ENCODE measurements around the gene ZNF555.
A peak's percentile ranks its signal among the peaks of the same experiment; 100 is the strongest.
"Not testable (repeated sequence)": the region's sequence is repeated elsewhere in the genome, so short reads cannot be mapped to it uniquely, and the experiment has no call there.

The ZNF555 gene

DNA sequence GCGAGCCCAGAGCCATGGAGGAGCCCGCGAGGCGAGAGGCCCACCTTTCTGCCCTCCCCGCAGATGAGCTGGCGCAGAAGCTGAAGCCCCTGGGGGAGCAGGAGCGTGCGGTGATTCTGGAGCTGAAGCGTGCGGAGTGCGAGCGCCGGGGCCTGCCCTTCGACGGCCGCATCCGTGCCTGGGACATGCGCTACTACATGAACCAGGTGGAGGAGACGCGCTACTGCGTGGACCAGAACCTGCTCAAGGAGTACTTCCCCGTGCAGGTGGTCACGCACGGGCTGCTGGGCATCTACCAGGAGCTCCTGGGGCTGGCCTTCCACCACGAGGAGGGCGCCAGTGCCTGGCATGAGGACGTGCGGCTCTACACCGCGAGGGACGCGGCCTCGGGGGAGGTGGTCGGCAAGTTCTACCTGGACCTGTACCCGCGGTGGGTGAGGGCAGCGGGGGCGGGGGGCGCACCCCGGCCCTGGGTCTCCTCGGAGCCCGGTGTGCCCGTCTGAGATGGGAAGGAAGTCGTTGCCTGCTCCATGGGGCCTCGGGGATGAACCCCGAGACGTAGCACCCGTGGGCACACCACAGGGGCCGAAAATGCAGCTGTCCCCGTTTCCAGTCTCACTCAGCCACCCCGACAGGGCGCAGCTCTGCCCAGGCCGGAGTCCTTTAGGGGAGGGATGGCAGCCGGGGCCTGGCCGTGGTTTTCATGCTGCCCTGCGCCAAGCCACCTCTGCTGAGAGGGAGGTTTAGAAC is 33.7 kb upstream of the ZNF555 start:
- DNase-seq, result no peak

DNA sequence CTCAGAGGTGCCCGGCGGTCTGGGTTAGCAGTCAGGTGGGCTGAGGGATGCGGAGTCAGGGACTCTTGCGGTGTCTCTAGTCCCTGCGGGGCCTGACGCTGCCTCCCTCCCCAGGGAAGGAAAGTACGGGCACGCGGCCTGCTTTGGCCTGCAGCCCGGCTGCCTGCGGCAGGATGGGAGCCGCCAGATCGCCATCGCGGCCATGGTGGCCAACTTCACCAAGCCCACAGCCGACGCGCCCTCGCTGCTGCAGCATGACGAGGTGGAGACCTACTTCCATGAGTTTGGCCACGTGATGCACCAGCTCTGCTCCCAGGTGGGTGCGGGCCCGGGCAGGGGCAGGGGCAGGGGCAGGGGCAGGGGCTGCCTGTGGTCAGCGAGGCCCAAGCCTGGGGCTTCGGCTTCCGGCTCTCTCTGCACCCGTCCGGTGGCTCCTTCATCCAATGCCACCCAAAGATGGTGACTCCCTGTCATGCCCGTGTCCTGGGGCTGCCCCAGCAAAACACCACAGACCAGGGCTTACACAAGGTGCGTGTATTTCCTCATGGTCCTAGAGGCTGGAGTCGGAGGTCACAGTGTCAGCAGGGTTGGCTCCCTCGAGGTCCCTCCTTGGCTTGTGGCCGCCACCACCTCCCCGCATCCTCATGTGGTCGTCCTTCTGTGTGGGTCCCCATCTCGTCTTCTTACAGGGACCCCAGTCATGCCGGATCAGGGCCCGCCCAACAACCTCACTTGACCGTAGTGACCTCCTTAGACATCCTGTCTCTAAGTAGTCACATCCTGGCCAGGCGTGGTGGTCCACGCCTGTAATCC is 32.9 kb upstream of the ZNF555 start:
- no peak for DNase-seq

- DNase-seq, result no peak
These were observed 31.7 kb upstream of the ZNF555 start for GRCh38 chr19:2809387-2810140.

DNA sequence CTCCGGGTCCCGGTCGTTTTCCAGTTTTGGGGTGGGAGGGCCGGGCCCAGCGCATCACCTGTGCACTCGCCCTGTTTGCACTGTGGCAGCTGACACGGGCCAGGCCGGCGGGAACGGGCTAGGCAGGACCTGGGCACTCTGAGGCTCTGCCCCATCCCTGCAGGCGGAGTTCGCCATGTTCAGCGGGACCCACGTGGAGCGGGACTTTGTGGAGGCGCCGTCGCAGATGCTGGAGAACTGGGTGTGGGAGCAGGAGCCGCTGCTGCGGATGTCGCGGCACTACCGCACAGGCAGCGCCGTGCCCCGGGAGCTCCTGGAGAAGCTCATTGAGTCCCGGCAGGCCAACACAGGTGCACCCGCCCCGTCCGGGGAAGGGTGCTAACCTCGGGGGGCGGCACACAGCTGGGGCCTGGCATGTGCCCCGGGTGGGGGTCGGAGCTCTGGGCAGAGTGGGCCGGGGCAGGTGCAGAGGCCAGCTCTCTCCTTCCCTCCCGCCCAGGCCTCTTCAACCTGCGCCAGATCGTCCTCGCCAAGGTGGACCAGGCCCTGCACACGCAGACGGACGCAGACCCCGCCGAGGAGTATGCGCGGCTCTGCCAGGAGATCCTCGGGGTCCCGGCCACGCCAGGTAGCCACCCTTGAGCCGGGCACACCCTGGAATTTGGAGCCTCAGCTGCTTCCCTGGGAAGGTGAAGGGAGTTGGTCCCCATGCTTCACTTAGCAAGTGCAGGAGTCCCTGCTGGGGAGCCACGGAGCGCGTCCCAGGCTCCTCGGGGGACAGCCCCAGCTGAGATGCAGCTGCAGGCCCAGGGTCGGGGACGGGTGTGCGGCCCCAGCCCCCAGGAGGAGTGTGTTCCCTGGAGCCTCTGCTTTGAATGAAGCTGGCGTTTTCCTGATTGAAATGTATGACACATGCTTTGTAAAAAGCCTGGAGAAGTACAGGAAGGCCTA is 30.9 kb upstream of the ZNF555 start:
- no peak for DNase-seq

DNA sequence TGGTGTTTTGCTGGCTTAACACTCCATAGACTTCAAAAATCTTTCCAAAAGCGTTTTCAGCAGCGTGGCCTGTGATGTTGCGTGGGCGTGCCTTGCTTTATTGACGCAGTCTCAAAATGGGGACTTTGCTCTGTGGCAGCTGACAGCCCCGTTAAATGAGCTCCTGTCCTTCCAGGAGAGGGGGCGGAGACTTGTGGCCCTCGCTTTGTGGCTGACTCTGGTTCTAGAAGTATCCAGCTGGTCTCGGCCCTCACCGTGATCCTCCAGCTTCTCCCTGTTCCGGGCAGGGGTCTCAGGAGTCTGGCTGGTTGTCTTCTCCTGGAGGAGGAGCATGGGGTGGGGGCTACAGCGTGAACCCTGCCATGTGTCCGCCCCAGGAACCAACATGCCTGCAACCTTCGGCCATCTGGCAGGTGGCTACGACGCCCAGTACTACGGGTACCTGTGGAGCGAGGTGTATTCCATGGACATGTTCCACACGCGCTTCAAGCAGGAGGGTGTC is 30.0 kb upstream of the ZNF555 start:
- DNase-seq, result no peak

DNA sequence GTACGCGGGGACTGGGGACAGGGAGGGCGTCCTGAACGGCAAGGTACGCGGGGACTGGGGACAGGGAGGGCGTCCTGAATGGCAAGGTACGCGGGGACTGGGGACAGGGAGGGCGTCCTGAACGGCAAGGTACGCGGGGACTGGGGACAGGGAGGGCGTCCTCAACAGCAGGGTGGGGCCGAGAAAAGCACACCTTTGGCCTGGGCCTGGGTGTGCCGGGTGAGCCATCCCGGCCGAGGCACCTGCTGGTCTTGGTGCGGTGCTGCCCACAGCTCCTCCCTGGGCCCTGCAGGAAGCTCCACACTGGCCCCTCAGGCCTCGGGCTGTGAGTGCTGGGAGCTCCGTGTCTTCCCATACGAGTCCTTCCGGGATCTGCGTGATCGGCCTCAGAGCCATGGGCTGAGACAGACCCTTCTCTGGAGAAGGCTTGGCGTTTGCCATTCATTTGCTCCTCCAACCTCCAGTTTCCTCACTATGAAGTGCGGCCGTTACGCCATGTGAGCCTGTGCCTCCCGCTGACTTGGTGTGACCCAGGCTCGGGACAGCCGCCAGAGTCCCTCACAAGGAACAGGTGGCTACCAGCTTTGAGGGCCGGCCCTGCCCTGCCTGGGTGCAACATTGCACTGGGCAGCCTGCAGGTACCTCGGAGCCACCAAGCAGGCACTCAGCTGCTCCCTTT is 29.4 kb upstream of the ZNF555 start:
- no peak for DNase-seq

GRCh38 chr19:2812414-2813234 is 28.7 kb upstream of the ZNF555 start:
- no peak for DNase-seq

DNA sequence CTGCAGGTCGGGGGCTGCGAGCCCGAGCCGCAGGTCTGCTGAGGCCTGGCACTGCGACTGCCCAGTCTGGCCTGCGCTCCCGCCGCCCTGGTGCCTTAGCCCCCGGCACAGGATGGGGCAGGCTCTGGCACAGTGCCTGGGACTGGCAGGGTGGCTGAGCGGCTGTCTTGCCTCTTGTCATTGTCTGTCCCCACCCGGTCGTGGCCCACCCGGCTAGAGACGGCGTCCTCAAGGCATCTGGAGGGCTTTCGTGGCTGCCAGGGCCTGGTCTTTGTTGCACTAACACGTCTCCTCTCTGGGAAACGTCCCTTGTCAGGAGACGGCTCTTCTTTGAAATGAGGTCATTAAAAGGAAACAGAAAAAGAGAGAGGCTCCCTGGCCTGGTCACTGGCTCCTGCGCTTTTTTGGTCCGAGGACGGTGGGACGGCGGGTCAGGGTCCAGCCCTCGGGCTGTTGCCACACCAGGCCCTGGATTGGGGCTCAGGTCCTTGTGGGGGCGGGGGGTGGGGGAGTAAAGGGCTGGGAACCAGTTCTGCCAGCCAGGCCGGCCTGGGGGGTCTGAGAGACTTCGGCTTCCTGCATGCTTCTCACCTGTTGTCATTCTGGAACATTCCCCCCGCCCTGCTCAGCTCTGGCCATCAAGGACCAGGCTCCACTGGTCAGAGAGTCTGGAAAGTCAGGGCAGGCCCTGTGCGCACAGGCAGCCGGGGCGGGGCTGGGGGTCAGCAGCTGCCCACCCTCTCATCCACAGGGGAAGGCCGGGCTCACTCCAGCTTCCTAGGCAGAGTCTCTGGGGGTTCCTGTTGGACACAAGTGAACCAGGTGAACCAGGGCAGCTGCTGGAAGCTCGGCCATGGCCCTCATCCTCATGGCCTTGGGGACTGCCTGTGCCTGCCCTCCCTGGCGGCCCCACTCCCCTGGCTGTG is 27.8 kb upstream of the ZNF555 start:
- DNase-seq, result no peak

DNA sequence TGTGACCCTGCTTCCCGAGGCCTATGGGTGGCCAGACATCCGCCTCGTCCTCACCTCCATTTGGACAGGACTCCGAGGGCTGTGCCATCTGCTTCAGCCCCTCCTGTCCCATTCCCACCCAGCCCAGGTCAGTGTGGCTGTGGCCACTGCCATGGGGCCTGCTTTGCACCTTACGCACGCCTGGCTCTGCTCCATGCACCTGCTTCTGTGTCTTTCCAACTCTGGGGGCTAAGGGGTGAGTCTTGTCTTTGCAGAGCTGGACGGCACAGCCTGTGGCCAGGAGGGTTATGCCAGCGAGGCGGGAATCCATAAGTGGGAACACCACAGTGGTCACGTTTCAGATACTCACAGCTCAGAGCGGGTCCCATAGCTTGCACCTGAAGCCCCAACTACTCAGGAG is 26.8 kb upstream of the ZNF555 start:
- DNase-seq, result no peak

DNA sequence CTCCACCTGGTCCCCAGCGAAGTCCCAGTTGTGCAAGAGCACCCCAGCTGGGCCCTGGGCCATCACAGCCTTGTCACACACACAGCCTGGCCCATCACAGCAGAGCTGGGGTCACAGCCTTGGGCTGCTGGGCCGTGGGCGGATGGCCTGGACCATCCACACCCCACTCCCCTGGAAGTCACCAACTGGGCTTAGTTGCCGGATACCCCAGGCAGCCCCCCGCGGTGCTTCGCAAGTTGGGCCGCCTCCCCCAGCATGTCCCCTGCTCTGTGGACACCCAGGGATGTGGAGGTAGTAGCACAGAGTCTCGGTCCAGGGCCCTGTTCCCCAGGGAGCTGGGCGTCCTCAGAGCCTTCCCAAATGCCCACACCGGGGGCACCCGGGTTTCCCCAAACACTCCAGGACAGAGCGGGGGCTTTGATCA is 26.1 kb upstream of the ZNF555 start:
- DNase-seq, result no peak

DNA sequence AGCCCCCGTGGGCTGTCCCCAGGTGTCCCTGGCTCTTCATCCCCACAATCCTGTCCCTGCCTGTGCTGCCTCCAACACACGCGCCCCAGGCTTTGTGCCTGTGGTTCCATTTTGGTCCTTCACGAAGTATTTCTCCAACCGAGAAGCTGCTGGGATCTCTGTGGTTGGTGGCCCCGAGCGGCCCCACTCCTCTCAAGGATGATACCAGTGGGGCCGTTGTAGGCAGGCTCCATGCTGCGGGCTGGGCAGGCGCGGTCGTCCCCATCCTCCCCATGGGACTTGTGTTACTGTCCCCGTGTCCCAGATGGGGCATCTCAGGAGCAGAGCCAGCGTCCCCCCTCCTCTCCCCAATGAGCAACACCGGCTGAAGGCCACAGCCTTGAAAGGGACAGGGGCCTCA is 25.4 kb upstream of the ZNF555 start:
- DNase-seq, result no peak

DNA sequence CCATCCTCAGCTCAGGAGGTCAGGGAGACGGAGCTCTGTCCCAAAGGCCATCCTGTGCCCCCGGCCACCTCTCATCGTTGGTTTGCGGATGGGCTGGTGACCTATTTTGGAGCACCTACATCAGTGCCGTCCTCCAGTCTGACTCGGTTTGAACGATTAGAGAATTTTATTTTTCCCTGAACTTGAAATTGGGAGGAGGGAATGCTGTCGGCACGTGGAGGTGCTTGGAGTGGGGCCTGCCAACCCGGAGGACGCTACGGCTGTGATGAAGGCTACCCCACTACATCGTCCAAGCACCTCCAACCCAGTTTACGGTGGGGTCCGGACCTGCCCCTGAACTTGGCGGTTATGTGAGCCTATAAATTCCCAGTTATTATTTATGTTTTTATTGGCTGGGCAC is 24.6 kb upstream of the ZNF555 start:
- no peak for DNase-seq

GRCh38 chr19:2817237-2817829 is 23.9 kb upstream of the ZNF555 start:
- not testable (repeated sequence) for DNase-seq

DNA sequence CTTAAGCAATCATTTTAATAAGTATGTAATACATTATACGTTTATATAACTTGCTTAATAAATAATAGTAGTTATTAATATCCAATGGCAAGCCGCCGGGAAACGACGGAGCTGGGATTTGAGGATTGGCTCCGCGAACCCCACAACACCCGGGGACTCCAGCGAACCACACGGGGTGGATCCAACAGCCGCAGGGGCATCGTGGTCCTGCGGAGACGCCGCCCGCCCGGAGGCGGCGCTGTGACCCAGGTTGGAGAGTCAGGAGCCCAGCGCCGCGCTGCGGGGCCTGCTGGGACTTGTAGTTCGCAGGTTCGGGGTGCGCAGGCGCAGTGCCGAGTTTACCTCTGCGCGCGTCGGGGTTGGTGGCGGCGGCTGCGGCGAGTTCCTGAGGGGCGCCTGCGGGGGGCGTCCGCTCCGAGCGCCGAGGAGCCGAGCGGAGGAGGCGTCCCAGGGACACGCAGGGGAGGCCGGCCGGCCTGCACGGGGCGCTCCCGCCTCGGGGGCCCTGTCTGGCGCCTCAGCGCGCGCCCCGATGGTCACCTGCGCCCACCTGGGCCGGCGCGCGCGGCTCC is 21.6 kb upstream of the ZNF555 start, which contains the start of gene ZNF554:
ZNF554 (plus strand) TSS at position 329 of the 572 bp plus-strand sequence; CDS start at position 533, 204 bp downstream.
- peak; percentile 94 for DNase-seq

GRCh38 chr19:2820112-2820702 is 21.1 kb upstream of the ZNF555 start:
- DNase-seq, result no peak

DNA sequence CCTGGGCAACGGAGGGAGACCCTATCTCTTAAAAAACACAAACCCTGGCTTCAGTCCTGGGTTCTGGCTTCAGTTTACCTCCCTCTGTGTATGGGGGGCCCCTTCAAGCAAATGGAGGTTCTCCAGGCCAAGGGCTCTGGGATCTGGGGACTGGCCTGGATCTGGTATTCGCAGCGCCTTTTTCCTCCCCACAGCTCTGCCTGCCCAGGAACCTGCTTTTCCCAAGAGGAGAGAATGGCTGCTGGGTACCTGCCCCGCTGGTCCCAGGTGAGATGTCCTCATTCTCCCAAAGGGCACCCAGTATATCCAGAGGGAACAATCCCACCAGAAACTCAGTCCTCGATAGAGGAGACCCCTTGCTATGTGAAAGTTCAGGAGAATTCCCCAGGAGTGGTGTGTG is 18.4 kb upstream of the ZNF555 start:
- no peak for DNase-seq

DNA sequence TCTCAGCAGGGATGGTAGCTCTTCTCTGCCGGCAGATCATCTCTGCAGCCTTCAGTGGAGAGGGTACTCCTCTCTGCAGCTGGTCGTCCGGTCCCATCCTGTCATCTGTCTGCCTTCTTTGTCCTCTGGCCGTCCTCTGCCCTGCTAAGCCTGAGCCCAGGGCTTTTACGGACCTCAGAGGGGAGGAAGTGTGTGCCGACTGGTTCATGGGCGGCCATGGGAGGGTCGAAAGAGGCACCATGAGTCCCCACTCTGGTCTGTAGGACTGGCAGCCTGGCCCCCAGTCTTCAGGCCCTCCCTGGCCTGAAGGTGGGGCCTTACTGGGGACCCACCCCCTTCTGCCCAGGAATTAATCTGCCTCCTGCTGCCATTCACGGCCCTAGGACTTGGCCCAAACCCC is 17.6 kb upstream of the ZNF555 start:
- no peak for DNase-seq

- DNase-seq, result no peak
These were observed 17.1 kb upstream of the ZNF555 start for GRCh38 chr19:2824129-2824528.
